ENCODE data around the gene DHRS9.

GRCh38 chr2:169069341-169069740 lies at the start of gene DHRS9:
- TF ChIP-seq SIN3A (IDR thresholded peaks at IDR 0.05; ENCODE audit: borderline replicate concordance, insufficient read depth, low read depth, low read length): no peak
- TF ChIP-seq CTCF (IDR thresholded peaks at IDR 0.05): no peak
- TF ChIP-seq POLR2AphosphoS5 (IDR thresholded peaks at IDR 0.05; ENCODE audit: low read depth, low read length): no peak
- TF ChIP-seq REST (IDR thresholded peaks at IDR 0.05; ENCODE audit: insufficient read depth in 1 of 2, low read depth in 2 of 2, low read length in 1 of 2): no peak
